ENCODE measurements around the gene RNASE4.

- TF ChIP-seq CTCF (IDR thresholded peaks at IDR 0.05) (no peak), POLR2AphosphoS5 (IDR thresholded peaks at IDR 0.05; ENCODE audit: low read depth, low read length) (no peak)
- TF ChIP-seq, protein P1, sequence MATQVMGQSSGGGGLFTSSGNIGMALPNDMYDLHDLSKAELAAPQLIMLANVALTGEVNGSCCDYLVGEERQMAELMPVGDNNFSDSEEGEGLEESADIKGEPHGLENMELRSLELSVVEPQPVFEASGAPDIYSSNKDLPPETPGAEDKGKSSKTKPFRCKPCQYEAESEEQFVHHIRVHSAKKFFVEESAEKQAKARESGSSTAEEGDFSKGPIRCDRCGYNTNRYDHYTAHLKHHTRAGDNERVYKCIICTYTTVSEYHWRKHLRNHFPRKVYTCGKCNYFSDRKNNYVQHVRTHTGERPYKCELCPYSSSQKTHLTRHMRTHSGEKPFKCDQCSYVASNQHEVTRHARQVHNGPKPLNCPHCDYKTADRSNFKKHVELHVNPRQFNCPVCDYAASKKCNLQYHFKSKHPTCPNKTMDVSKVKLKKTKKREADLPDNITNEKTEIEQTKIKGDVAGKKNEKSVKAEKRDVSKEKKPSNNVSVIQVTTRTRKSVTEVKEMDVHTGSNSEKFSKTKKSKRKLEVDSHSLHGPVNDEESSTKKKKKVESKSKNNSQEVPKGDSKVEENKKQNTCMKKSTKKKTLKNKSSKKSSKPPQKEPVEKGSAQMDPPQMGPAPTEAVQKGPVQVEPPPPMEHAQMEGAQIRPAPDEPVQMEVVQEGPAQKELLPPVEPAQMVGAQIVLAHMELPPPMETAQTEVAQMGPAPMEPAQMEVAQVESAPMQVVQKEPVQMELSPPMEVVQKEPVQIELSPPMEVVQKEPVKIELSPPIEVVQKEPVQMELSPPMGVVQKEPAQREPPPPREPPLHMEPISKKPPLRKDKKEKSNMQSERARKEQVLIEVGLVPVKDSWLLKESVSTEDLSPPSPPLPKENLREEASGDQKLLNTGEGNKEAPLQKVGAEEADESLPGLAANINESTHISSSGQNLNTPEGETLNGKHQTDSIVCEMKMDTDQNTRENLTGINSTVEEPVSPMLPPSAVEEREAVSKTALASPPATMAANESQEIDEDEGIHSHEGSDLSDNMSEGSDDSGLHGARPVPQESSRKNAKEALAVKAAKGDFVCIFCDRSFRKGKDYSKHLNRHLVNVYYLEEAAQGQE (IDR thresholded peaks at IDR 0.05; ENCODE audit: insufficient read depth in 1 of 2, low read depth in 2 of 2, low read length in 1 of 2), result no peak
These were observed 42.2 kb downstream of the RNASE4 start for GRCh38 chr14:20726531-20726930.

Data from Panc1 (cell line).